ENCODE results near the gene PHOX2B. TPM values are rescaled to one million over a fixed set of nuclear protein-coding genes. Genes with fewer than 3 reads are reported as not detected.

The PHOX2B gene
- total and polyA plus RNA-seq, 9 of the 15 experiments (the other 6 are each of a cell fraction or from before 2014, with no cell fraction given): not detected

GRCh38 chr4:41753942-41754341 is 5.4 kb upstream of the PHOX2B start:
- Histone ChIP-seq H3K4me1 (replicated peaks in 1 of 2; ENCODE audit: control insufficient read depth in 2 of 2, insufficient read depth in 2 of 2, low read length in 2 of 2) (peaks cover 0 to 8% of the 10 kb centered on the region in 2 experiments; a peak in 1 of 5 replicates), H3K9me3 (replicated peaks; ENCODE audit: control insufficient read depth, insufficient read depth, low read depth, low read length) (no peaks in the 10 kb centered on the region), H3K79me2 (ENCODE audit: control insufficient read depth, insufficient read depth, low read length) (no peaks in the 10 kb centered on the region), H3K27ac (ENCODE audit: extremely low read depth, low read depth, low read length) (no peak overlapping the region), H4K20me1 (replicated peaks; ENCODE audit: control insufficient read depth, insufficient read depth, low read length) (no peaks in the 10 kb centered on the region; the same call in 1 of the 2 replicates), H3K9ac (ENCODE audit: insufficient read depth in 1 of 2, low read depth in 2 of 2, low read length in 2 of 2) (no peak overlapping the region), H3K27me3 (ENCODE audit: control insufficient read depth in 2 of 2, insufficient read depth in 2 of 2, low read length in 2 of 2) (peaks cover 3 to 33% of the 10 kb centered on the region in 2 experiments; a peak in 4 of 5 replicates), H2AFZ (ENCODE audit: low read depth, low read length) (no peak overlapping the region), H3K9me1 (ENCODE audit: control insufficient read depth, insufficient read depth, low read length) (no peaks in the 10 kb centered on the region), H3K4me2 (ENCODE audit: insufficient read depth, low read length) (no peak overlapping the region), H3K4me3 (no peak overlapping the region), H3K36me3 (ENCODE audit: control insufficient read depth, insufficient read depth, low read length) (no peaks in the 10 kb centered on the region)
- DNase-seq (ENCODE audit: extremely low read depth in 1 of 4, low spot score in 3 of 4) (no peak), FAIRE-seq (no peak), ATAC-seq (no peak)
- TF ChIP-seq CEBPB (tag; IDR thresholded peaks at IDR 0.05) (no peak), JUN (IDR thresholded peaks at IDR 0.05; ENCODE audit: borderline replicate concordance, low read depth, low read length) (no peak), JUN (CRISPR knock-in tag; IDR thresholded peaks at IDR 0.05; ENCODE audit: borderline replicate concordance) (no peak), THRAP3 (IDR thresholded peaks at IDR 0.05; ENCODE audit: borderline replicate concordance) (no peak), RBM39 (optimal IDR thresholded peaks at IDR 0.05; ENCODE audit: low read depth, low read length) (no peak), CHD2 (IDR thresholded peaks at IDR 0.05; ENCODE audit: low read depth, low read length) (no peak), E2F4 (CRISPR knock-in tag; IDR thresholded peaks at IDR 0.05; ENCODE audit: low read depth) (no peak), SMARCB1 (IDR thresholded peaks at IDR 0.05; ENCODE audit: insufficient read length, low read depth) (no peak), ARHGAP35 (IDR thresholded peaks at IDR 0.05; ENCODE audit: partially characterized antibody) (no peak), FOXK2 (conservative IDR thresholded peaks at IDR 0.05 in 1 of 2, IDR thresholded peaks at IDR 0.05 in 1 of 2; ENCODE audit: low read depth in 2 of 2) (no peak), ZNF592 (IDR thresholded peaks at IDR 0.05) (no peak), BCOR (IDR thresholded peaks at IDR 0.05) (no peak), HDAC8 (tag; IDR thresholded peaks at IDR 0.05) (no peak), ZNF57 (CRISPR knock-in tag; IDR thresholded peaks at IDR 0.05) (no peak), PURB (CRISPR knock-in tag; IDR thresholded peaks at IDR 0.05; ENCODE audit: low read depth) (no peak), TFAP4 (CRISPR knock-in tag; IDR thresholded peaks at IDR 0.05; ENCODE audit: borderline replicate concordance) (no peak), SMAD4 (CRISPR knock-in tag; conservative IDR thresholded peaks at IDR 0.05) (no peak), ATF7 (IDR thresholded peaks at IDR 0.05) (no peak)
- BruUV-seq (replicated peaks): no TSS peak
- ChIA-PET POLR2A (no interaction called here), CTCF (ENCODE audit: low intra/inter-chr PET ratio) (no interaction called here)
- intact Hi-C loops (cut with micrococcal nuclease): no loop called here
- in situ Hi-C loops (cut with MboI): no loop called here
